A673 (cell line): ENCODE data around the gene MAP2K5. TPM values are rescaled to one million over a fixed set of nuclear protein-coding genes. Genes with fewer than 3 reads are reported as not detected.

ENCODE experiments used
- BruUV-seq: library from RNA; stranded (reverse); fragments of 400-500 nt; replicated peaks from 2 replicates; lab custom pipeline; 2021; lab: Mats Ljungman, UMichigan
- CTCF ChIA-PET: fragments of 300-600 bp; sonication (Branson Sonifier 250); formaldehyde crosslinking; loops from one replicate; lab custom pipeline; 2022; ENCODE audit warnings: antibody characterized with exemption; lab: Charles Lee
- POLR2A ChIA-PET: fragments of 300-600 bp; sonication (Branson Sonifier 250); formaldehyde crosslinking; loops from one replicate; lab custom pipeline; 2022; ENCODE audit warnings: antibody characterized with exemption; ENCODE audit not compliant: low non-redundant PET; lab: Charles Lee
- DNase-seq: peaks from one replicate; pipeline ENCODE4 v3.0.0-alpha.2; 2015; ENCODE audit warnings: low spot score
- H3K27ac ChIP-seq: fragments of 200-600 bp; sonication (generic); 2 replicates; pipeline ENCODE4 v1.5.1; 2016; ENCODE audit warnings: mixed run types, low read depth, mild to moderate bottlenecking, mixed read lengths, antibody characterized with exemption, low read length; ENCODE audit not compliant: poor library complexity, severe bottlenecking
- H3K27me3 ChIP-seq: fragments of 200-600 bp; sonication (generic); replicated peaks from 2 replicates; pipeline ENCODE4 v1.6.1; 2017; ENCODE audit warnings: mixed run types, low read depth, mild to moderate bottlenecking, mixed read lengths, antibody characterized with exemption, low read length; ENCODE audit not compliant: insufficient read depth, poor library complexity
- H3K36me3 ChIP-seq: fragments of 200-600 bp; sonication (generic); 2 replicates; pipeline ENCODE4 v1.6.1; 2016; ENCODE audit warnings: mixed run types, mild to moderate bottlenecking, mixed read lengths, antibody characterized with exemption, low read length; ENCODE audit not compliant: insufficient read depth, poor library complexity, severe bottlenecking
- H3K4me1 ChIP-seq: fragments of 200-600 bp; sonication (generic); 2 replicates; pipeline ENCODE4 v1.6.1; 2017; ENCODE audit warnings: mixed run types, mild to moderate bottlenecking, mixed read lengths, antibody characterized with exemption, low read length; ENCODE audit not compliant: insufficient read depth, poor library complexity, severe bottlenecking
- H3K4me3 ChIP-seq: fragments of 200-600 bp; sonication (generic); 2 replicates; pipeline ENCODE4 v1.5.1; 2016; ENCODE audit warnings: low read depth, mixed run types, mild to moderate bottlenecking, mixed read lengths, low read length; ENCODE audit not compliant: poor library complexity, severe bottlenecking
- H3K9me3 ChIP-seq: fragments of 200-600 bp; sonication (generic); 2 replicates; pipeline ENCODE4 v1.6.1; 2016; ENCODE audit warnings: mixed run types, low read depth, mild to moderate bottlenecking, mixed read lengths, antibody characterized with exemption, low read length; ENCODE audit not compliant: poor library complexity, severe bottlenecking
- CTCF ChIP-seq: fragments of 300-800, 200-600 bp; sonication (generic); conservative IDR thresholded peaks from 2 replicates; pipeline ENCODE4 v1.5.1; 2017; ENCODE audit warnings: low read depth, mild to moderate bottlenecking, antibody characterized with exemption, low read length, moderate library complexity, mixed read lengths
- EZH2 ChIP-seq: fragments of 200-600 bp; sonication (generic); IDR thresholded peaks from 2 replicates; pipeline ENCODE4 v1.6.1; 2017; ENCODE audit warnings: borderline replicate concordance, low read depth, mild to moderate bottlenecking, mixed read lengths, antibody characterized with exemption, low read length; ENCODE audit not compliant: poor library complexity, severe bottlenecking
- intact Hi-C: fragments of 100-400 bp; cut with micrococcal nuclease; formaldehyde crosslinking; loops from one replicate; pipeline ENCODE4 v1.10.0; 2022; ENCODE audit not compliant: unreplicated experiment
- total RNA-seq: library from RNA; stranded (reverse); gene quantifications from 2 replicates; pipeline ENCODE4 v1.2.3, GENCODE V29; 2021

MAP2K5 gene
- total RNA-seq, 1 experiment from 2014 or later: 62.8 TPM

GRCh38 chr15:67549736-67550135 is 7.2 kb downstream of the MAP2K5 start:
- peaks cover 26% of the 10 kb centered on the region for H3K4me1 ChIP-seq
- ChIA-PET POLR2A (no interaction called here), CTCF (interaction anchor here (0.6 kb wide), 1 partner anchor 14 kb away, joined by 3 read pairs; no protein-coding TSS in a partner anchor)
- H3K9me3 ChIP-seq: no peaks in the 10 kb centered on the region
- TF ChIP-seq EZH2 (no peak), CTCF (no peak)
- BruUV-seq: no TSS peak
- peak overlapping the region; percentile 34 for H3K4me3 ChIP-seq
- H3K27me3 ChIP-seq: no peaks in the 10 kb centered on the region
- intact Hi-C loops: no loop called here
- H3K27ac ChIP-seq: peak overlapping the region; percentile 68
- peaks cover 13% of the 10 kb centered on the region for H3K36me3 ChIP-seq
- DNase-seq: peak; percentile 20

GRCh38 chr15:67550522-67550921 is 8.0 kb downstream of the MAP2K5 start:
- ChIA-PET POLR2A (no interaction called here), CTCF (no interaction called here)
- intact Hi-C loops: no loop called here
- Histone ChIP-seq H3K36me3 (peaks cover 13% of the 10 kb centered on the region), H3K27me3 (no peaks in the 10 kb centered on the region), H3K27ac (no peak overlapping the region), H3K9me3 (no peaks in the 10 kb centered on the region), H3K4me1 (peaks cover 26% of the 10 kb centered on the region), H3K4me3 (no peak overlapping the region)
- no TSS peak for BruUV-seq
- peak; percentile 33 for DNase-seq
- TF ChIP-seq CTCF (no peak), EZH2 (no peak)

GRCh38 chr15:67551207-67551743 is 8.8 kb downstream of the MAP2K5 start:
- H3K4me3 ChIP-seq: no peak overlapping the region
- H3K27ac ChIP-seq: no peak overlapping the region
- intact Hi-C loops: no loop called here
- TF ChIP-seq CTCF: no peak
- TF ChIP-seq EZH2: no peak
- ChIA-PET POLR2A (no interaction called here), CTCF (no interaction called here)
- no peak for DNase-seq
- H3K27me3 ChIP-seq: no peaks in the 10 kb centered on the region
- H3K36me3 ChIP-seq: peaks cover 11% of the 10 kb centered on the region
- no TSS peak for BruUV-seq
- H3K4me1 ChIP-seq: peaks cover 26% of the 10 kb centered on the region
- H3K9me3 ChIP-seq: no peaks in the 10 kb centered on the region
